ENCODE measurements around the gene FUT2.

The FUT2 gene

DNA sequence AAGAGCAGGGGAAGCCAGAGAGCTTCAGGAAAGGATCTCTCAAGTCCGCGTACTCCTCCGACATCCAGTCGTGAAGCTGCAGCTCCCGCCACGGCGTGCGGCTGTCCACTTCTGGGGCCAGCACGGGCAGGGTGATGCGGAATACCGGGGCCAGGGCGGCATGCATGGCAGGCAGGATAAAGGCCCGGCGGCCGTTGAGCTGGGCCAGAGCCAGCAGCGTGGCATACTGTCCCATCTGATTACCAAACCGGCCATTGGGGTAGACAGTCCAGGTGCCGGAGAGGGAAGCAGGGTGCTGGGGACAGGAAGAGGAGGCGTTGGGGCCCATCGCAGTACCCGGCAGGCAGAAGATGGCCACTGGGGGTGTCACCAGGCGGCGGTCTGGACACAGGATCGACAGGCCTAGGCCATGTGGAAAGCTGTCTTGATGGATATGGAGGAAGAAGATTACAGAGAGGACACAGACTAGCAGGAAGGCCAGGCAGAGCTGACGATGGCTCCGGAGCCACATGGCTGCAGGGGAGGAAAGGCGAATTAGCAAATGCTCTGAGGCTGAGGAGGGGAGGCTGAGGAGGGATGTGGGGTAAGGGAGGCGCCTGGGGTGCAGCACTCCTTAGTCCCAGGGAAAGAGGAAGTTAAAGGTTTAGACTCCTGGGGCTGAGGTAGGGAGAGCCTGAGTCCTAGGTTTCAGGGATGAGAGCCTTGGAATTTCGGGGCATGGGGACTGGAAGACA is 55.2 kb downstream of the FUT2 start:
- no peak for DNase-seq (ENCODE audit: low read depth in 2 of 2)

GRCh38 chr19:48751845-48752495 is 56.2 kb downstream of the FUT2 start:
- DNase-seq (ENCODE audit: low read depth in 2 of 2) = no peak

- DNase-seq (ENCODE audit: low read depth in 2 of 2) = no peak
Measured at GRCh38 chr19:48752496-48753365, 57.0 kb downstream of the FUT2 start, which contains the start of gene FUT1. FUT1 (minus strand) TSS chr19:48752641; CDS start chr19:48751281, 1,360 bp downstream.

GRCh38 chr19:48755084-48755641 is 59.4 kb downstream of the FUT2 start, which contains the start of gene FGF21:
FGF21 (plus strand) TSS chr19:48755524; CDS start chr19:48756237, 713 bp downstream.
- no peak for DNase-seq (ENCODE audit: low read depth in 2 of 2)
